Liver (tissue), 9 donors: ENCODE measurements around the gene MC2R. TPM values are rescaled to one million over a fixed set of nuclear protein-coding genes. Genes with fewer than 3 reads are reported as not detected.

Experiments used
- DNase-seq: peaks from one replicate; pipeline ENCODE4 v3.0.0-alpha.2; 2017; ENCODE audit warnings: low spot score
- H3K27ac ChIP-seq, 2 donors: one replicate each; pipeline ENCODE4 v1.7.0; 2013; ENCODE audit warnings: inconsistent platforms in 2 of 2, low read length in 2 of 2, control low read depth in 1 of 2, low read depth in 1 of 2, mild to moderate bottlenecking in 1 of 2
- H3K27me3 ChIP-seq, 4 donors: one replicate each; pipeline versions ENCODE4 v1.6.1 to v1.7.0; 2013; ENCODE audit warnings: low read length in 3 of 4, inconsistent platforms in 1 of 4, mild to moderate bottlenecking in 1 of 4, moderate library complexity in 1 of 4; ENCODE audit not compliant: control insufficient read depth in 4 of 4, insufficient read depth in 4 of 4
- H3K36me3 ChIP-seq, 4 donors: one replicate each; pipeline versions ENCODE4 v1.6.1 to v1.7.0; 2013; ENCODE audit warnings: low read length in 3 of 4, mild to moderate bottlenecking in 3 of 4, low read depth in 1 of 4, moderate library complexity in 1 of 4; ENCODE audit not compliant: control insufficient read depth in 4 of 4, insufficient read depth in 3 of 4
- H3K4me1 ChIP-seq, 4 donors: one replicate each; pipeline versions ENCODE4 v1.6.1 to v1.7.0; 2013; ENCODE audit warnings: low read length in 3 of 4, mild to moderate bottlenecking in 3 of 4, moderate library complexity in 1 of 4; ENCODE audit not compliant: control insufficient read depth in 4 of 4, insufficient read depth in 4 of 4
- H3K4me3 ChIP-seq, 3 donors: one replicate each; pipeline versions ENCODE4 v1.6.1 to v1.7.0; 2013; ENCODE audit warnings: low read length in 3 of 3, control low read depth in 1 of 3, low read depth in 1 of 3, mild to moderate bottlenecking in 1 of 3
- H3K9ac ChIP-seq, 2 donors: one replicate each; pipeline ENCODE4 v1.7.0; 2013; ENCODE audit warnings: low read length in 2 of 2, mild to moderate bottlenecking in 2 of 2, moderate library complexity in 2 of 2, control low read depth in 1 of 2, low read depth in 1 of 2
- H3K9me3 ChIP-seq, 4 donors: one replicate each; pipeline versions ENCODE4 v1.6.1 to v1.7.0; 2013; ENCODE audit warnings: low read length in 3 of 4; ENCODE audit not compliant: control insufficient read depth in 4 of 4
- EGR1 ChIP-seq, 2 donors: IDR thresholded peaks; 2 replicates each; pipeline ENCODE4 v1.6.1; 2016 to 2018; ENCODE audit warnings: antibody characterized with exemption in 2 of 2, low read depth in 2 of 2
- FOXA1 ChIP-seq: IDR thresholded peaks from 2 replicates; pipeline ENCODE4 v1.6.1; 2016; ENCODE audit warnings: antibody characterized with exemption
- FOXA2 ChIP-seq: IDR thresholded peaks from 2 replicates; pipeline ENCODE4 v1.6.1; 2016; ENCODE audit warnings: antibody characterized with exemption
- GABPA ChIP-seq, 2 donors: IDR thresholded peaks in 1 of 2; conservative IDR thresholded peaks in 1 of 2; 2 replicates each; pipeline ENCODE4 v1.6.1; 2016; ENCODE audit warnings: antibody characterized with exemption in 2 of 2, mild to moderate bottlenecking in 1 of 2, moderate library complexity in 1 of 2
- HNF4A ChIP-seq, 2 donors: conservative IDR thresholded peaks; 2 replicates each; pipeline ENCODE4 v1.6.1; 2016; ENCODE audit warnings: antibody characterized with exemption in 2 of 2, mild to moderate bottlenecking in 2 of 2
- HNF4G ChIP-seq: IDR thresholded peaks from 2 replicates; pipeline ENCODE4 v1.6.1; 2016; ENCODE audit warnings: antibody characterized with exemption
- JUND ChIP-seq, 2 donors: IDR thresholded peaks; 2 replicates each; pipeline ENCODE4 v1.6.1; 2016; ENCODE audit warnings: antibody characterized with exemption in 2 of 2
- NR2F2 ChIP-seq: IDR thresholded peaks from 2 replicates; pipeline ENCODE4 v1.6.1; 2016; ENCODE audit warnings: antibody characterized with exemption
- RAD21 ChIP-seq, 2 donors: IDR thresholded peaks; 2 replicates each; pipeline ENCODE4 v1.6.1; 2016; ENCODE audit warnings: antibody characterized with exemption in 2 of 2, mild to moderate bottlenecking in 2 of 2
- RXRA ChIP-seq, 2 donors: IDR thresholded peaks; 2 replicates each; pipeline ENCODE4 v1.6.1; 2017 to 2018; ENCODE audit warnings: antibody characterized with exemption in 2 of 2, mild to moderate bottlenecking in 1 of 2
- SP1 ChIP-seq: IDR thresholded peaks from 2 replicates; pipeline ENCODE4 v1.6.1; 2018; ENCODE audit warnings: antibody characterized with exemption, mild to moderate bottlenecking
- TAF1 ChIP-seq: conservative IDR thresholded peaks from 2 replicates; pipeline ENCODE4 v1.6.1; 2016; ENCODE audit warnings: antibody characterized with exemption, mild to moderate bottlenecking
- YY1 ChIP-seq: IDR thresholded peaks from 2 replicates; pipeline ENCODE4 v1.6.1; 2016; ENCODE audit warnings: antibody characterized with exemption, mild to moderate bottlenecking
- WGBS: extraction: QIAGEN DNeasy Blood & Tissue Kit; methylation state at CpG from one replicate; pipeline ENCODE4 v1.1.7; 2013; 5-methylcytosine and 5-hydroxymethylcytosine counted together
- polyA plus RNA-seq, 2 donors: library from polyadenylated mRNA; stranded (reverse) in 1 of 2; unstranded in 1 of 2; fragments of 200-250 nt in 1 of 2; fragments of >200 nt in 1 of 2; fragmentation: Nextera tagmentation in 1 of 2; extraction: Ambion mirVana in 1 of 2; gene quantifications; one replicate each; pipeline versions ENCODE4 v1.2.1 to v1.2.3, GENCODE V29; 2013 to 2015
- total RNA-seq, 2 donors: library from RNA; depleted of rRNA; stranded (reverse); fragments of >200 nt; gene quantifications; one replicate each; pipeline ENCODE4 v1.2.3, GENCODE V29; 2014
- TF ChIP-seq, protein P1 (sequence below): IDR thresholded peaks from 2 replicates; pipeline ENCODE4 v1.6.1; 2016; ENCODE audit warnings: antibody characterized with exemption
- TF ChIP-seq, protein P2 (sequence below): IDR thresholded peaks from 2 replicates; pipeline ENCODE4 v1.6.1; 2016; ENCODE audit warnings: antibody characterized with exemption
- TF ChIP-seq, protein P3 (sequence below): fragments of 150-350 bp; IDR thresholded peaks from 2 replicates; pipeline ENCODE4 v1.5.1; 2017; ENCODE audit warnings: improper control_type of control experiment, low read depth, low read length; ENCODE audit not compliant: missing input control
- TF ChIP-seq, protein P4 (sequence below): IDR thresholded peaks from 2 replicates; pipeline ENCODE4 v1.6.1; 2016; ENCODE audit warnings: antibody characterized with exemption
- TF ChIP-seq, protein P5 (sequence below): IDR thresholded peaks from 2 replicates; pipeline ENCODE4 v1.6.1; 2016; ENCODE audit warnings: antibody characterized with exemption, mild to moderate bottlenecking
- donor health status: healthy.
- donor health status: healthy.
- donor health status: healthy.
- donor health status: healthy.
- donor health status: healthy.

The MC2R gene
- total and polyA plus RNA-seq, 4 donors = not detected

DNA sequence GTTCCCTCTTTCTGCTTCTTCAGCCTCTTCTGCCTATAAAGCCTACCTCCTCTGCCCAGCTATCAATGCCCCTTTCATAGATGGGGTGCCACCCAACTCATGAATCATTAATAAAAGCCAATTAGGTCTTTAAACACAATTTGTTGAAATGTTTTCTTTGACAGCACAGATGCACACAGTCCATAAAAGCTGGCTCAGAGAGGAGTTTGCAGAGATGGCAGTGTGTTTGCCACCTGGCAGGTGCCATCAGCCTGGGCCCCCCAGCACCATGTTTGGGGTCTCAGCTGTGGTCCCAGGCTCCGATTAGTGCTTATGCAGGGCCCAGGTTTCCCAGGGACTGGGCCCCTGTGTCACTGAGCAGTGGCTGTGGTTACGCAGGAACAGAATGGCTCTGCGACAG lies 7.9 kb upstream of the MC2R start:
- Histone ChIP-seq H3K4me1 (no peaks in the 10 kb centered on the region), H3K4me3 (no peak overlapping the region), H3K9me3 (no peaks in the 10 kb centered on the region), H3K36me3 (no peaks in the 10 kb centered on the region), H3K27me3 (peaks cover 0 to 3% (median under 1%) of the 10 kb centered on the region in 4 donors), H3K27ac (no peak overlapping the region), H3K9ac (no peak overlapping the region)
- 75% methylated on average over 3 of the region's 3 CpGs for WGBS
- DNase-seq = no peak
- TF ChIP-seq HNF4G (no peak), HNF4A (conservative IDR thresholded peaks at IDR 0.05) (no peak), GABPA (IDR thresholded peaks at IDR 0.05 in 1 of 2, conservative IDR thresholded peaks at IDR 0.05 in 1 of 2) (no peak), JUND (IDR thresholded peaks at IDR 0.05) (no peak), SP1 (no peak), FOXA2 (no peak), TAF1 (no peak), YY1 (no peak), NR2F2 (no peak), EGR1 (IDR thresholded peaks at IDR 0.05; ENCODE audit: low read depth in 2 of 2) (no peak), FOXA1 (no peak), RXRA (IDR thresholded peaks at IDR 0.05) (no peak), RAD21 (IDR thresholded peaks at IDR 0.05) (no peak)
- TF ChIP-seq, protein P1, sequence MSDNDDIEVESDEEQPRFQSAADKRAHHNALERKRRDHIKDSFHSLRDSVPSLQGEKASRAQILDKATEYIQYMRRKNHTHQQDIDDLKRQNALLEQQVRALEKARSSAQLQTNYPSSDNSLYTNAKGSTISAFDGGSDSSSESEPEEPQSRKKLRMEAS = no peak
- TF ChIP-seq, protein P2, sequence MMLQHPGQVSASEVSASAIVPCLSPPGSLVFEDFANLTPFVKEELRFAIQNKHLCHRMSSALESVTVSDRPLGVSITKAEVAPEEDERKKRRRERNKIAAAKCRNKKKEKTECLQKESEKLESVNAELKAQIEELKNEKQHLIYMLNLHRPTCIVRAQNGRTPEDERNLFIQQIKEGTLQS = no peak
- TF ChIP-seq, protein P3, sequence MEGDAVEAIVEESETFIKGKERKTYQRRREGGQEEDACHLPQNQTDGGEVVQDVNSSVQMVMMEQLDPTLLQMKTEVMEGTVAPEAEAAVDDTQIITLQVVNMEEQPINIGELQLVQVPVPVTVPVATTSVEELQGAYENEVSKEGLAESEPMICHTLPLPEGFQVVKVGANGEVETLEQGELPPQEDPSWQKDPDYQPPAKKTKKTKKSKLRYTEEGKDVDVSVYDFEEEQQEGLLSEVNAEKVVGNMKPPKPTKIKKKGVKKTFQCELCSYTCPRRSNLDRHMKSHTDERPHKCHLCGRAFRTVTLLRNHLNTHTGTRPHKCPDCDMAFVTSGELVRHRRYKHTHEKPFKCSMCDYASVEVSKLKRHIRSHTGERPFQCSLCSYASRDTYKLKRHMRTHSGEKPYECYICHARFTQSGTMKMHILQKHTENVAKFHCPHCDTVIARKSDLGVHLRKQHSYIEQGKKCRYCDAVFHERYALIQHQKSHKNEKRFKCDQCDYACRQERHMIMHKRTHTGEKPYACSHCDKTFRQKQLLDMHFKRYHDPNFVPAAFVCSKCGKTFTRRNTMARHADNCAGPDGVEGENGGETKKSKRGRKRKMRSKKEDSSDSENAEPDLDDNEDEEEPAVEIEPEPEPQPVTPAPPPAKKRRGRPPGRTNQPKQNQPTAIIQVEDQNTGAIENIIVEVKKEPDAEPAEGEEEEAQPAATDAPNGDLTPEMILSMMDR = no peak
- TF ChIP-seq, protein P4, sequence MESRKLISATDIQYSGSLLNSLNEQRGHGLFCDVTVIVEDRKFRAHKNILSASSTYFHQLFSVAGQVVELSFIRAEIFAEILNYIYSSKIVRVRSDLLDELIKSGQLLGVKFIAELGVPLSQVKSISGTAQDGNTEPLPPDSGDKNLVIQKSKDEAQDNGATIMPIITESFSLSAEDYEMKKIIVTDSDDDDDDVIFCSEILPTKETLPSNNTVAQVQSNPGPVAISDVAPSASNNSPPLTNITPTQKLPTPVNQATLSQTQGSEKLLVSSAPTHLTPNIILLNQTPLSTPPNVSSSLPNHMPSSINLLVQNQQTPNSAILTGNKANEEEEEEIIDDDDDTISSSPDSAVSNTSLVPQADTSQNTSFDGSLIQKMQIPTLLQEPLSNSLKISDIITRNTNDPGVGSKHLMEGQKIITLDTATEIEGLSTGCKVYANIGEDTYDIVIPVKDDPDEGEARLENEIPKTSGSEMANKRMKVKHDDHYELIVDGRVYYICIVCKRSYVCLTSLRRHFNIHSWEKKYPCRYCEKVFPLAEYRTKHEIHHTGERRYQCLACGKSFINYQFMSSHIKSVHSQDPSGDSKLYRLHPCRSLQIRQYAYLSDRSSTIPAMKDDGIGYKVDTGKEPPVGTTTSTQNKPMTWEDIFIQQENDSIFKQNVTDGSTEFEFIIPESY = no peak
- TF ChIP-seq, protein P5, sequence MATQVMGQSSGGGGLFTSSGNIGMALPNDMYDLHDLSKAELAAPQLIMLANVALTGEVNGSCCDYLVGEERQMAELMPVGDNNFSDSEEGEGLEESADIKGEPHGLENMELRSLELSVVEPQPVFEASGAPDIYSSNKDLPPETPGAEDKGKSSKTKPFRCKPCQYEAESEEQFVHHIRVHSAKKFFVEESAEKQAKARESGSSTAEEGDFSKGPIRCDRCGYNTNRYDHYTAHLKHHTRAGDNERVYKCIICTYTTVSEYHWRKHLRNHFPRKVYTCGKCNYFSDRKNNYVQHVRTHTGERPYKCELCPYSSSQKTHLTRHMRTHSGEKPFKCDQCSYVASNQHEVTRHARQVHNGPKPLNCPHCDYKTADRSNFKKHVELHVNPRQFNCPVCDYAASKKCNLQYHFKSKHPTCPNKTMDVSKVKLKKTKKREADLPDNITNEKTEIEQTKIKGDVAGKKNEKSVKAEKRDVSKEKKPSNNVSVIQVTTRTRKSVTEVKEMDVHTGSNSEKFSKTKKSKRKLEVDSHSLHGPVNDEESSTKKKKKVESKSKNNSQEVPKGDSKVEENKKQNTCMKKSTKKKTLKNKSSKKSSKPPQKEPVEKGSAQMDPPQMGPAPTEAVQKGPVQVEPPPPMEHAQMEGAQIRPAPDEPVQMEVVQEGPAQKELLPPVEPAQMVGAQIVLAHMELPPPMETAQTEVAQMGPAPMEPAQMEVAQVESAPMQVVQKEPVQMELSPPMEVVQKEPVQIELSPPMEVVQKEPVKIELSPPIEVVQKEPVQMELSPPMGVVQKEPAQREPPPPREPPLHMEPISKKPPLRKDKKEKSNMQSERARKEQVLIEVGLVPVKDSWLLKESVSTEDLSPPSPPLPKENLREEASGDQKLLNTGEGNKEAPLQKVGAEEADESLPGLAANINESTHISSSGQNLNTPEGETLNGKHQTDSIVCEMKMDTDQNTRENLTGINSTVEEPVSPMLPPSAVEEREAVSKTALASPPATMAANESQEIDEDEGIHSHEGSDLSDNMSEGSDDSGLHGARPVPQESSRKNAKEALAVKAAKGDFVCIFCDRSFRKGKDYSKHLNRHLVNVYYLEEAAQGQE = no peak
